Left cardiac atrium (tissue), 4 donors: ENCODE results near the gene FUS. TPM values are rescaled to one million over a fixed set of nuclear protein-coding genes. Genes with fewer than 3 reads are reported as not detected.
"Not testable (repeated sequence)": the region's sequence is repeated elsewhere in the genome, so short reads cannot be mapped to it uniquely, and the experiment has no call there.

Experiments used
- ATAC-seq, 2 donors: fragments of 200-7000 bp; cut with Tn5 transposase; one replicate each; pipeline ENCODE4 v1.9.1; 2020; ENCODE audit warnings: mild to moderate bottlenecking in 2 of 2, moderate library complexity in 2 of 2
- DNase-seq: peaks from one replicate; pipeline ENCODE4 v3.0.0-alpha.2; 2020
- intact Hi-C, 2 donors: fragments of 100-400 bp; cut with DNase I; formaldehyde crosslinking; loops; one replicate each; pipeline versions ENCODE4 v1.14.1 to v1.15.1; 2022 to 2023
- total RNA-seq, 2 donors: library from RNA; stranded (reverse); fragmentation: NEBNext Ultra II Directional; extraction: Animal tissue kit (Norgen Biotek cat#: 25700); gene quantifications; one replicate each; pipeline ENCODE4 v1.2.1, GENCODE V29; 2021
- donor health status: DM: no; HTN: yes; CAD: no.
- donor health status: DM: no; HTN: yes; CAD: no; lungs with severe emphysema.
- donor health status: DM: yes; HTN: yes; CAD: no.
- donor health status: Dilated cardiomyopathy.

The FUS gene
- total RNA-seq, 2 donors from 2014 or later: 99.5 to 192 TPM

- ATAC-seq, DNase-seq: not testable (repeated sequence)
Observed at GRCh38 chr16:31195861-31196260, 15.9 kb downstream of the FUS start.

GRCh38 chr16:31196324-31197088, 16.6 kb downstream of the FUS start:
- intact Hi-C loops: no loop called here

More at GRCh38 chr16:31195861-31196260, 15.9 kb downstream of the FUS start:
- intact Hi-C loops: not testable (repeated sequence)

GRCh38 chr16:31198207-31198882, 18.4 kb downstream of the FUS start:
- intact Hi-C loops: no loop called here
- no peak for DNase-seq
- ATAC-seq: no peak

More at GRCh38 chr16:31196324-31197088, 16.6 kb downstream of the FUS start:
- ATAC-seq (no peak), DNase-seq (no peak)

GRCh38 chr16:31199430-31200041, 19.6 kb downstream of the FUS start:
- intact Hi-C loops: no loop called here
- DNase-seq (no peak), ATAC-seq (no peak)

- intact Hi-C loops, DNase-seq, ATAC-seq: not testable (repeated sequence)
Observed at GRCh38 chr16:31200111-31200510, 20.2 kb downstream of the FUS start.

- intact Hi-C loops: no loop called here
- DNase-seq: no peak
- no peak for ATAC-seq
Observed at GRCh38 chr16:31200821-31201568, 21.1 kb downstream of the FUS start.

GRCh38 chr16:31201582-31202413, 21.9 kb downstream of the FUS start:
- intact Hi-C loops: no loop called here
- DNase-seq (peak; percentile 48), ATAC-seq (peak; percentile 68 to 72)

GRCh38 chr16:31202414-31203375, 22.8 kb downstream of the FUS start, which contains the start of gene PYCARD:
Gene PYCARD (minus strand): TSS chr16:31202760. CDS start chr16:31202690, 70 bp downstream.
- peak; percentile 78 for DNase-seq

GRCh38 chr16:31204871-31205666, 25.1 kb downstream of the FUS start:
- DNase-seq (no peak), ATAC-seq (no peak)
- intact Hi-C loops: no loop called here

More at GRCh38 chr16:31202414-31203375, 22.8 kb downstream of the FUS start, which contains the start of gene PYCARD:
- intact Hi-C loops: no loop called here
- ATAC-seq: peak; percentile 64 to 83

GRCh38 chr16:31206776-31207175, 26.8 kb downstream of the FUS start:
- no peak for DNase-seq
- intact Hi-C loops: no loop called here
- no peak for ATAC-seq

- DNase-seq (no peak), ATAC-seq (no peak)
- intact Hi-C loops: no loop called here
Observed at GRCh38 chr16:31213342-31213741, 33.4 kb downstream of the FUS start.

GRCh38 chr16:31213877-31214707, 34.2 kb downstream of the FUS start, which contains the start of gene TRIM72:
Gene TRIM72 (plus strand): TSS chr16:31214119. CDS start chr16:31214739, 620 bp downstream.
- DNase-seq: no peak
- ATAC-seq: peak in 1 of 2 donors; percentile 11
- intact Hi-C loops: no loop called here

- intact Hi-C loops: no loop called here
- peak; percentile 34 to 36 for ATAC-seq
- DNase-seq: no peak
Observed at GRCh38 chr16:31214708-31215286, 34.9 kb downstream of the FUS start.

GRCh38 chr16:31215287-31216162, 35.6 kb downstream of the FUS start:
- intact Hi-C loops: no loop called here
- ATAC-seq (peak; percentile 87 to 95), DNase-seq (peak; percentile 70)
